EH (cell line): ENCODE results near the gene DNAJB11.
A peak's percentile ranks its signal among the peaks of the same experiment; 100 is the strongest.

Experiments
- DNase-seq: peaks from one replicate; pipeline ENCODE4 v3.0.0-alpha.2; 2015; ENCODE audit warnings: low read depth

DNAJB11 gene

DNA sequence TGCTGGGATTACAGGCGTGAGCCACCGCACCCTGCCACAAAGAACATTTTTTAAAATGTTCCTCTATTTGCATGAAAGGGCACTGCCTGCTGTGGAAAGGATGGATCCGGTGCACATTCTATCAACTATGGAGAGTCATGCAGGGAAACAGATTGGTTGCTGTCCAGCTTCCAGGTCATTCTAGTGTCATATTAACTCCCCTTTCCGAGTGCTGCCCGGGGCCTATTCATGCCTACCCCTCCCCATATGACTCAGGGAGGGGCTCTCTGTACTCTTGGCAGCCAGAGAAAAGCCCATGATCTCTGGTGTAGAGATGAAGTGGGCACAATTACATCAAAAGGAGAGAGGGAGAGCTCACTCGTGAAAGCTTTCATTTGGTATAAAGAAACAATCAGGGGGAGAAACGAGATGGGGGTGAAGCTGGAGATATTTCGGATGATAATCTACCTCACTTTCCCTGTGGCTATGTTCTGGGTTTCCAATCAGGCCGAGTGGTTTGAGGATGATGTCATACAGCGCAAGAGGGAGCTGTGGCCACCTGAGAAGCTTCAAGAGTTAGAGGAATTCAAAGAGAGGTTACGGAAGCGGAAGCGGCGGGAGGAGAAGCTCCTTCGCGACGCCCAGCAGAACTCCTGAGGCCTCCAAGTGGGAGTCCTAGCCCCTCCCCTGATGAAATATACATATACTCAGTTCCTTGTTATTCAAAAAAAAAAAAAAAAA lies 26.2 kb downstream of the DNAJB11 start:
- peak; percentile 13 for DNase-seq

DNA sequence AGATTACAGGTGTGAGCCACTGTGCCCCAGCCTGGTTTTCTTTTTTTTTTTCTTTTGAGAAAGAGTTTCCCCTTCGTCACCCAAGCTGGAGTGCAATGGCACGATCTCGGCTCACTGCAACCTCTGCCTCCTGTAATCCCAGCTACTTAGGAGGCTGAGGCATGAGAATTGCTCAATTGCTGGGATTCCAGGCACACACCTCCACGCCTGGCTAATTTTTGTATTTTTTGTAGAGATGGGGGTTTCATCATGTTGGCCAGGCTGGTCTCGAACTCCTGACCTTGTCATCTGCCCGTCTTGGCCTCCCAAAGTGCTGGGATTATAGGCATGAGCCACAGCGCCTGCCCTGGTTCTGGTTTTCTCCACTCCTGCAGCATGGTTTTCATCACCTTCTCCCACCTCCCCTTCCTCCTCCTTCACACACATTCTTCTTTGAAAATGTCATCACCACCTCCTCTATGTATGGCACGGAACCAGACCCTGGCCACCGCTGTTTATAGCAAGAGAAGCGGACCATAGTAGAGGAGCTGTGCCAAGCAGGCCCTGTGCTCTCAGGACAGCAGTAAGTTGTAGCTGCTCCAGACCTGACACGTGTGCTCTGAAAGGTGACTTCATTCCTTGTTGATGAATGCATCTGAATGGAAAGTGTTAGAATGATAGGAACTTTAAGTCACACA lies 27.7 kb downstream of the DNAJB11 start:
- peak; percentile 37 for DNase-seq

DNA sequence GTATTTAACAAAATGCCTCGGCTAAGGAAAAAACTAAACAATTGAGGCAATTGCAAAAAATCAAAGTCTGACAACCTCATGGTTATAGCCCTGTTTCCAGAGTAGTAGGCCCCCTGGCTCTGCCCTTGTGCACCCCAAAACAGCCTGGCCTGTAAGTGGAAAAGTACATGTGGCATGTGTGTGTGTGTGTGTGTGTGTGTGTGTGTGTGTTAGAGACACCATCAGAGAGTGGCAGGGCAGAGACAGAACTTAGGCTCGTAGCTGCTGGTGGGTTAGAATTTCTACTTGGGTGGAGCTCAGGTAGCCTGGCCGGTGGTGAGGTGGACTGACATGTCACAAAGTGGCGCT lies 28.2 kb downstream of the DNAJB11 start:
- DNase-seq, result no peak

DNA sequence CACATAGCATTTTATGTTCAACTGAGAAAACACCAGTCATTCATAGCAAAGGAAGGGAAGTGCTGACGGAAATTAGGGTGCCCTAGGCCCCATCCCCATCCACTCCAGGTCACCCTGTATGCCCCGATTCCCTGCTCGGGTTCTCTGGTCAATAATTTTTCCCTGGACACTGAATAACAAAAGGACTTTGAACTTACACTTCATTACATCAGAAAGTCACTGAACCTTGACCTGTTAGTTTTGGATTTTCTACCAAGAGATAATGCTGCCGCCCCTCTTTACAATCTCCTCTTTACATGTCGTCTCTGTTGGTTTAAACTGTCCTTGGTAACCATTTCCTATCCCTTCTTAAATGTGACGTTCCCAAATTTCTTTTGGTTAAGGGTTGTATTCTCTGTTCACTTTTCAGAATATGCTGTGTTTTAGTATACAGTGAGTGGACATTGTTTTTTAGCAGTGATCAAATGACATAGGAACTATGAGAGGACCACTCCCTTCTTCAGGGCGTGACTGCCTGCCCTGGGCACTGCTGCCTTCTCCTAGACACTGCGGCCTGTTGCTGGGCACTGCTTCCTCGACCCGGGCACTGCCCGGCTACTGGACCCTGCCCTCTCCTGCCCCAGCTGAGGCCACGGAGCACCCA lies 28.7 kb downstream of the DNAJB11 start:
- no peak for DNase-seq

DNA sequence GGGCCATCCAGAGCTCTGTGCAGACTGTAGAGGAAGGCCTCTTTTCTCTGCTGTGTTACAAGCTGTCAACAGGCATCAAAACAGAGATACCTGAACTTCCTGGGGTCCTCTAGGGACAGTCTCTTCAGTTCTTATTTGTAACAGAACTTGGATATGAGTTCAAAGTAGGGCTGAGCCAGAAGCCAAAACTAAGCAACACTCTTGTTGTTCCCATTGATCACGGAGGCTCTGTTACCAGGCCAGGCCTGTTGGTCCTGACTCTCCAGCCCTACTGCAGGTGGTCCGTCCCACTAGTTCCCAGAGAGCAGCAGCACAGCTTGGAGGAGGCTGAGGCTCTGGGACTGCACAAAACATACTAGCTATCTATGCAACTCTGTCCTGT lies 29.3 kb downstream of the DNAJB11 start:
- DNase-seq, result no peak

DNA sequence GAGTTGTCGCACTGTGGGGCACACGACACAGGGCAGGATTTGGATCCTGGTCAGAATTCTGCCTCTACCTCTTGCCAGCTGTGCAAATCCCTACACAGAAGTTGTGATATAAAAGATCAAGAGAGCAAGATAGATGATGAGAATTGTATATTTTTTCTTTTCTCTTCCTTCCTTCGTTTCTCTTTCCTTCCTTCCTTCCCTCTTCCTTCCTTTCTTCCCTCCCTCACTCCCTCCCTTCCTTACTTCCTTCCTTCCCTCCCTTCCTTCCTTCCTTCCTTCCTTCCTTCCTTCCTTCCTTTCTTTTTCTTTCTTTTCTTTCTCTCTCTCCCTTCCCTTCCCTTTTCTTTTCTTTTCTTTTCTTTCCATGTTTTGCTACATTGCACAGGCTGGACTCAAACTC lies 30.4 kb downstream of the DNAJB11 start:
- no peak for DNase-seq

DNA sequence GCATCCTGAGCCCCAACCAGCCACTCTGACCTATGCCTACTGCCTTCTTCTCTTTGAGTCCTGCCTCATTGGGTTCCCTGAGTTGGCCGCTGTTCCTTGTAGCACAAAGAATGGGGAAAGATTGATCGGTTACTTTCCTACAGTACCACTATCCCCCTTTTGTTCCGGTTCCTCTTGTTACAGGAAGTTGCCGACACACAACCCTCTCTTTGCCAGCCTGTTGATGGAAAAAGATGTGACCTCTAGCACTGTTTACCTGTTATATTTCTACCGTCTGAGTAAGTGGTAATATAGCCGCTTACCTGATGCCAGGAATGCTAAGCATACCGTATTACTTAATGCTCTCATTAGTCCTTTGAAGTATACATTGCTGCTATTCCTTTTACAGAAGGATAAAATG lies 32.6 kb downstream of the DNAJB11 start:
- DNase-seq, result no peak

DNA sequence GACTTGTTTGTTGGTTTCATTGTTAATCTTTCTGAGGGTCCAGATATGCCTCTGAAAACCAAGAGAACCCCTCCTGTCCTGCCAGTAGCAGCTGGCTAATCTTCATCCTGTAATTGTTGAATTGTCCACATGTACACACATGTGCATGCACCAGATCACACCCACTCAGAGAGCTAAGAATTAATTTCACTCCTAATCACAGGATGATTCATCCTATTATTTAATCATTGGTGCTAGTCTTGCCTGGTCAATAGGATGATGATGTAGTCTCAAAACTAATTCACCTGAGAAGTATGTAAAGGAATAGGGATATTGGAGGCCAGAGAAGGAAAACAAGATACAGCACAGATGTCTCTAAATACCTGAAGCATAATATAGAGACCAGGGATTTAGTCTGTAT lies 34.6 kb downstream of the DNAJB11 start:
- no peak for DNase-seq

DNA sequence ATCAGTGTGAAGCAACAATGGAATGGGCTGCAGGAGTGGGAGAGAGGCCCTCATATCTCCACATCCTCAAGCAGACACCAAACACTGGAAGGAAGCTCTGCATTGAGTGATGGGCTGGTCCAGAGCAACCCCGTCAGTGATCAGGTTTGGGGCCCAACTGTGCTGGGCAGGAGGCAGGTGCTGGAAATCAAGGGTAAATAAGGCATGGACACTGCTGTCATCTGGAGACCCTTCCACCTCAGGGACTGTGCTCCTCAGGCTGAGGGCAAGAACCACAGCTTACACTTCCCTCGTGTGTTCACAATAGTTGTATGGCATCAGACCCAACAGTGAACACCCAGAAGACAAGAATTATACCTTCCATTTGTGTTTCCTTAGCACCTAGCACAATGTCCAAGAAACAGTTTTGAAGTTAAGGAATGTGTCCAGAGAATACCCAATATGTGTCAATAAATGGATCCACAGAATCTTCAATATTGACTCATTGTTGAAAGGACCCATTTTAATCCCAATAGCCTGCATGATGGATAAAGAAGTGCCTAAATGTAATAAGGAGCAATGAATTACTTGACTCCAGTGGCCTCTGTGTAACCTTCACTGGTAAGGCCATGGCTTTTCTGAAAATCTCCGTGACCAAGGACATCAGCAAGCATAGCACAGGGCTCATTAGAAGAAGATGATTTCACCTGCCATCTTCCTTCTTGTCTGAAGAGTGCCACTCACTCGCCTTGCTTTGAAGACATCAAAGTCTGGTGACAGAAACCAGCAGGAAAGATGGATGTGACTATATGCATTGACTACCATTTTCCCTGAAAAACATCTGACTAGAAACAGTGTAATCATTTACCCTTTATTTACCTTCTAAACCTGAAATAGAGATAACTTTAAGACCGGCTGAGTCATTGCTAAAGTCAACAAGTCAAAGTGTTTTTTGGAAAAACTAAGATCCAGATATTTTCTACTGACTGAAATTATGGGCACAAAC lies 35.3 kb downstream of the DNAJB11 start:
- DNase-seq, result no peak

DNA sequence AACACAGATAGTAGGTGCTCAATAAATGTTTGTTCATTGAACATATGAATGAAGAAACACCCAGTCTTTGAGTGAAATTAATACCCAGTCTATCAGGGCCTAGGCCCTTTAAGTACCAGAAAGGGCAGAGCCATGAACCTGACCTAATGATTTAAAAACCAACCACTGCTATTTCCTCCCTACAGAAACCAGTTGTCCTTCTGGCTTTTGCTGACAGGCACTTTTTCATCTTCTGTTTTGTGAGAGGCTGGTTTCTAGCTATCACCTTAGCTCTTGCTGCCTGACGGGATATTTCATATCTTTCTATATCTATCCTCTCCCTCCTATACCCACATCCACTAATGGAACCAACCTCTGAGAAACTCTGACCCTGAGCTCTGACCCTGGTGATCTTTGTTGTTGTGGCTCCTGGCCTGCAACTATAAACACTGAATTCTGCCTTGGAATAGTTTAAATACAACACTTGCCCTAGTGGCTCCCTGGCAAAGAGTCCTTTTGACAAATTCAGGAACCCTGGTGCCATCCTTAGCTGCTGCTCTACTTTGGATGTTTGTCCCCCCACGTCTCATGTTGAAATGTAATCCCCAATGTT lies 38.2 kb downstream of the DNAJB11 start:
- DNase-seq, result no peak

DNA sequence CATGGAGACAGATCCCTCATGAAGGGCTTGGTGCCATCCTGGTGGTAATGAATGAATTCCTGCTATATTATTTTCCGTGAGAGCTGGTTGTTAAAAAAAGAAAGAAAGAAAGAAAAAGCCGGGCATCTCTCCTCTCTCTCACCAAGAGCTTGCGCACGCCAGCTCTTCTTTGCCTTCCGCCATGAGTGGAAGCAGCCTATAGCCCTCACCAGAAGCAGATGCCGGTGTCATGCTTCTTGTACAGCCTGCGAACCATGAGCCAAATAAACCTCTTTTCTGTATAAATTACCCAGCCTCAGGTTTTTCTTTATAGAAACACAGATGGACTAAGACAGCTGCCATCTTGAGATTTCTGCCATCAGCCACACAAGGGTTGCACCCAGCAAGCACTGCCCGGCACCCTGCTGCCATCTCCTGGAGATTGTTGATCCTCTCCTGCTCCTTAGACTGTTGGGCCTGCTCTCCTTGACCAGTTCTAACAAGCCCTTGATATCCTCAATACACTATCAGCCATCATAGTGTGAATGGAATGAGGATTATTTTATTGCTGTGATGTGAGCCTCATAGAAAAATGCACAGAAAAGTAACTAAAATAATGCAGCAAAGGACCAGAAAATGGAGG lies 38.8 kb downstream of the DNAJB11 start:
- peak; percentile 25 for DNase-seq

DNA sequence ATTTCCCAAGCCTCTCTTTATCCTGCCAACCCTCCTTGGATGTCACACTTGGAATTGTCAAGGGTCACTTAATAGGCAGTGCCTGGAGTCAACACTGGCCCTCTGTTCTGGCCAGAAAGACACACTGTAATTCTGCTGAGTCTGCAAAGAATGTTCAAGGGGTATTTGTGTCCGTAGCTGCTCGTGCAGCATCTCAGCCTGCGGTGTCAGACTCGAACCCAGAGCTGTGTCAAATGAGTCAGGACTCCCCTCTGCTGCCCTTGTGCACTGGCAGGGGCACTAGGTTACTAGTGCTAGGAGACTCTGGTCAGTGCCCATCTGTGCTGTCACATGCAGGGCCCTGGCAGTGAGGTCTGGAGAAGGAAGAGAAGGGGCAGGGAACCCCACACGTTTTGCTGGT lies 41.5 kb downstream of the DNAJB11 start:
- DNase-seq, result no peak

DNA sequence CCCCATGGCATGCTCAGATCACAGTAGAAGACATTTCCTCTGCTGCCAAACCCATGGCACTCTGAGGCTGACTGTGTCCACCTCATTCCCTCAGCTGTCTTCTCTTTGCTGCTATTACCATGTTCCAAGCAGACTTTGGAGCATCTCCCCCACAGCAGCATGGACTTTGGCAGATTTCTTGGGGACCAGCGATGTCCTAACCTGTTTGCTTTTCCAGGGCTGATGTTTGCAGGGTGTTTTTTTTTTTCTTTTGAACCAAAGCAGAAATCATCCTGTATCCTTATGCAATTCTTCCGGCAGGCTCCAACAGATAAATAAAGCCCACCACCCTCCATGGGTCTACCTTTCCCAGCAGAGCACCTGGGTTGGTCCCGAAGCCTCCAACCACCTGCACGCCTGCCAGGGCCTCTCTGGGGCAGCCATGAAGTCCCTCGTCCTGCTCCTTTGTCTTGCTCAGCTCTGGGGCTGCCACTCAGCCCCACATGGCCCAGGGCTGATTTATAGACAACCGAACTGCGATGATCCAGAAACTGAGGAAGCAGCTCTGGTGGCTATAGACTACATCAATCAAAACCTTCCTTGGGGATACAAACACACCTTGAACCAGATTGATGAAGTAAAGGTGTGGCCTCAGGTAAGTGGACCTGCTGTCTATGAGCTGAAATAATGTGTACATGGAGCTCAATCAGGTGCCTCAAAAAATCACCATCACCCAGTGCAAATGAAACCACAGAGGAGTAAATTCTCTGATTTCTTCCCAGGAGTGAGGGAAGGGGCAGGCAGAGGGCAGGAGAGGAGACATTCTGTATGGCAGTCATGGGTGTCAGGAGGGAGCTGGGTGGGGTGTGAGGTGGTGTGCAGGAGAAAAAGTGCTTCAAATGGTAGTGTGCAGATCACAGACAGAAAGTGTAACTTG lies 42.5 kb downstream of the DNAJB11 start, which contains the start of gene AHSG:
Gene AHSG, plus strand, starts transcription at position 340 of the 916 bp plus-strand sequence. Its CDS starts 82 bp downstream, at position 422.
- DNase-seq, result no peak

DNA sequence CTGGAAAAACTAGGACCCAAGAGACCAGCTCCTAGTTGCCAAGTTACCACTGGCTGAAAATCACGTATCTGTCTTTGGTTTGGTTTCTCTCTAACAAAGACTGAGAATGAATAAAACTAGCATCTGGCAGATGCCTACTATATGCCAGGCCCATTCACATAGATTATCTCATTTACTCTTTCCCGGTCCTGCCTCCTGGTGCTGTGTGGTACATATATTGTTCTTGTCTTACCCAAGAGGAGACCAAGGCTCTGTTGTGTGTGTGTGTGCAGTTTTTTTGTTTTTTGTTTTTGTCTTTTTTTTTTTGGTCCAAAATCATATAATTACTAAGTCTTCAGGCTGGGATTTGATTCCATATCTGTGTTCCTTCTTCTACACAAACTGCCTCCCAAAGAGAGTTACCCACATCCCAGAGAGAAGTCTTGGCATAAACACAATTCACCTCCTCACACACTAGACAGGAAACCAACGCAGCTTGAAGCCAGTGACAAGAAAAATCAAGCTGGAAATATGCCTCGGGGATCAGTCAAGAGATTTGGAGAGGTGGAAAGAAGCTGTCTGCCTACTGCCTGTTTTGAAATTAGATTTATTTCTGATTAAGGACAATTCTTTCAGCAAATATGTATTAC lies 43.2 kb downstream of the DNAJB11 start:
- DNase-seq, result no peak

DNA sequence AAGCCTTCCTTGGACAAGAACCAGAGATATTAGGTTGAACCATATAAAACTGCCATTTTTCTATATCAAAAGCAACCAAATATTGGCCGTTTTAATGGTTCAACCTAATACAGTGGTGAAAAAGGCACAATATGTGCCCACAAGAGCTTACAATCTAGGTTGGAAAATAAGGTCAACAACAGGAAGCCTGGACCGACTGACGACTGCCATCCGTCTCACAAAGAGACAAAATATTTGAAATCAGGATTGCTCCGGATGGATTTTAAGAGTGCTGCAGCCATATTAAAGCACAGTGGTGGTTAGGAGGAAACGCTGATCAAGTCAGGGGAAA lies 43.7 kb downstream of the DNAJB11 start:
- no peak for DNase-seq

DNA sequence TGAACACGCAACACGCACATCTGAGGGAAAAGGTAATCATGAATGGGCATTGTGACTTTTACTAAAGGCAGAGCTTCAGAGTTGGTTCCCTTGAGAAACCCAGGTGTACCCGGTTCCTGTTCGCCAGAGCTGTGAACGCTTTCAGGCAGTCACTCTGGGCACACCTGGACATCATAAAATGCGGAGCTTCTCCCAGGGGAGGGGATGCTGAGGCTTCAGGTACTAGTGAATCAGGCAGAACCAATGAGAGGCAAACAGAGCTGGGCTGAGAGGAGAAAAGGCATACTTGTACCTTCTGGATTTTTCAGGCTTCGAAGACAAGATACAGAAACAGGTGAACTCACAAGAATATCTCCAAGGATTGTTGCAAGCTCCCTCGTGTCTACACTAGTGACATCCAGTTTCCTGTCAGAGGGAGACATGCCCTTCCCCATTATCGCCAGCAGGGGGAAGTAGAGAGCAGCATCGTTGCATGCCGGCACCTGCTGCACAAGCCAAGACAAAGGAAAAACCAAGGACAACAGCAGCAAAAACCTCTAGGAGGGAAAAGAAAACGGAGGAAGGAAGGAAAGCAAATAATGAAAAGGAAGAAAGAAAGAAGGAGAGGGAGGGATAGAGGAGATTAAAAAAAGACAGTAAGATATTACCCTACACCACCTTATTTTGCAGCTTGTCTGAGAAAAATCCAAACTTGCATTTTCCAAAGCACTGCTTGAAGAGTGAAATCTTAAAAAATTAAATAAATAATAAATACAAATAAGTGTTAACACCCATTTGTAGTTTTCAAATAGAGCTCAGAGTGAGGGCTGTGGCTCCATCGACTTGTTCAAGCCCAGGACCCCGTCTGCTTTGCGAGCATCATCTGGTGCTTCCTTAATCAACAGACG lies 44.3 kb downstream of the DNAJB11 start:
- peak; percentile 74 for DNase-seq

DNA sequence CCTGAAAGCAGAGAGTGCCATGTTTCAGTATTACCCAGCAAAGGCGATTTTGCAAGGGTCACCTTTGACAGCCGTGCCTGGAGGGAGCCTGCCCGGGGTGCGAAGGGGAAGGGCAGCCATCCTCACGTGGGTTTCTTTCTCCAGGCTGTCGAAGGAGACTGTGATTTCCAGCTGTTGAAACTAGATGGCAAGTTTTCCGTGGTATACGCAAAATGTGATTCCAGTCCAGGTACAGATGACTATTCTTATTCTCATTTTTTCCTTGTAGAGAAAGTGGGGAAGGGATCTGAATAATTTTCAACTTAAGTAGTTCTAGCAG lies 45.7 kb downstream of the DNAJB11 start:
- no peak for DNase-seq

DNA sequence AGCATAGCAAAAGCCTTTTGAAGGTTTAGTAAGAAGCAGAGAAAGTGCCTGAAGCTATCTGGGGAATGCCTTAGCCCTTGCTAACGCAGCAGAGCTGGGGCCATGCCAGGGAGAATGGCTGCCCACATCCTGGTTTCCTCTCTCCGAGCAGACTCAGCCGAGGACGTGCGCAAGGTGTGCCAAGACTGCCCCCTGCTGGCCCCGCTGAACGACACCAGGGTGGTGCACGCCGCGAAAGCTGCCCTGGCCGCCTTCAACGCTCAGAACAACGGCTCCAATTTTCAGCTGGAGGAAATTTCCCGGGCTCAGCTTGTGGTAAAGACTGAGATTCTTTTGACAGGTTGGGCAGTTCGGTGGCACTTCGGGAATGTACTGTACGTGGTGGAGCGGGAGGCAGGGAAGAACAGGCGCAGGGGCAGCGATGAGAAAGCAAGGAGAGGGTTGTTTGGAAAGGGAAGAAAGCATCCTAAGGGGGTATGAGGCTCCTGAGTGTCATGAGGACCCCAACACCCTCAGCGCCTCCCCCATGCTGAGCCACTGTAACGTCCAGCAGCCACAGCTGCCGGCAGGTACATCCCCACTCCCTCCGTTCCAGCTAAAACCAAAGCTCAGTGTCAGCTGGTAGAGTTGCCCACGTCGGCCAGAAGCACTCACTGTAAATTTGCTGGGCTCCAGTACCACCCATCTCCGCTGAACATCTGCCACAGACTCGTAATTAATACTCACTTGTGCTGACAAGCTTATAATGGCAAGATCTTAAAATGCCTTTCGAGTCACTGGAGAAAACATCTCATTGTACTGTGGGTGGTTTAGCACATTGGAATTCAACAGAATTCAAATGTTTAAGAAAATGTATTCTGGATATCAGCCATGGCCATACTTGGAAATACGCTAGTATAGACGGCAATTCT lies 46.8 kb downstream of the DNAJB11 start:
- DNase-seq, result peak; percentile 99
